ENCODE results near the gene RSPH3.

DNA sequence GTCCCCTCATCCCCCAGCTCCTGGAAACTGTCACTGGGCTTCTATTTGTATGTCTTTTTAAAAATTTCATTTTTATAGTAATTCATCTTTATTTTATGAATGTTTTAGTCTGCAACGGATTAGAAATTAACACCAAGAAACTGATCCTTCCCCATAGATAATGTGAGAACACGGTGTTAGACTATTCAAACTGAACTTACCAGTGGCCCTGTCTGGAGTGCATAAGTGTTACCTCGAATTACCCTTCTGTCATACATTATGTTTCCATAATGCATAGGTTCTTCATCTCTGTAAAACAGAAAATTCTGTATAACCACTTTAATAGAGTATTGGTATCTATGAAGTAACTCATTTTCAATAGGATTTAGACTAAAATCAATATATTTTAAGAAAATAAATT is 6.4 kb downstream of the RSPH3 start:
- TF ChIP-seq, protein P1, sequence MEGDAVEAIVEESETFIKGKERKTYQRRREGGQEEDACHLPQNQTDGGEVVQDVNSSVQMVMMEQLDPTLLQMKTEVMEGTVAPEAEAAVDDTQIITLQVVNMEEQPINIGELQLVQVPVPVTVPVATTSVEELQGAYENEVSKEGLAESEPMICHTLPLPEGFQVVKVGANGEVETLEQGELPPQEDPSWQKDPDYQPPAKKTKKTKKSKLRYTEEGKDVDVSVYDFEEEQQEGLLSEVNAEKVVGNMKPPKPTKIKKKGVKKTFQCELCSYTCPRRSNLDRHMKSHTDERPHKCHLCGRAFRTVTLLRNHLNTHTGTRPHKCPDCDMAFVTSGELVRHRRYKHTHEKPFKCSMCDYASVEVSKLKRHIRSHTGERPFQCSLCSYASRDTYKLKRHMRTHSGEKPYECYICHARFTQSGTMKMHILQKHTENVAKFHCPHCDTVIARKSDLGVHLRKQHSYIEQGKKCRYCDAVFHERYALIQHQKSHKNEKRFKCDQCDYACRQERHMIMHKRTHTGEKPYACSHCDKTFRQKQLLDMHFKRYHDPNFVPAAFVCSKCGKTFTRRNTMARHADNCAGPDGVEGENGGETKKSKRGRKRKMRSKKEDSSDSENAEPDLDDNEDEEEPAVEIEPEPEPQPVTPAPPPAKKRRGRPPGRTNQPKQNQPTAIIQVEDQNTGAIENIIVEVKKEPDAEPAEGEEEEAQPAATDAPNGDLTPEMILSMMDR (IDR thresholded peaks at IDR 0.05; ENCODE audit: low read depth, low read length, missing input control): no peak
- no peak for TF ChIP-seq RAD21 (IDR thresholded peaks at IDR 0.05)
- no peak for TF ChIP-seq YY1 (IDR thresholded peaks at IDR 0.05)
- no peak for TF ChIP-seq JUND (IDR thresholded peaks at IDR 0.05)
- TF ChIP-seq, protein P2, sequence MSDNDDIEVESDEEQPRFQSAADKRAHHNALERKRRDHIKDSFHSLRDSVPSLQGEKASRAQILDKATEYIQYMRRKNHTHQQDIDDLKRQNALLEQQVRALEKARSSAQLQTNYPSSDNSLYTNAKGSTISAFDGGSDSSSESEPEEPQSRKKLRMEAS (IDR thresholded peaks at IDR 0.05): no peak
- TF ChIP-seq, protein P3, sequence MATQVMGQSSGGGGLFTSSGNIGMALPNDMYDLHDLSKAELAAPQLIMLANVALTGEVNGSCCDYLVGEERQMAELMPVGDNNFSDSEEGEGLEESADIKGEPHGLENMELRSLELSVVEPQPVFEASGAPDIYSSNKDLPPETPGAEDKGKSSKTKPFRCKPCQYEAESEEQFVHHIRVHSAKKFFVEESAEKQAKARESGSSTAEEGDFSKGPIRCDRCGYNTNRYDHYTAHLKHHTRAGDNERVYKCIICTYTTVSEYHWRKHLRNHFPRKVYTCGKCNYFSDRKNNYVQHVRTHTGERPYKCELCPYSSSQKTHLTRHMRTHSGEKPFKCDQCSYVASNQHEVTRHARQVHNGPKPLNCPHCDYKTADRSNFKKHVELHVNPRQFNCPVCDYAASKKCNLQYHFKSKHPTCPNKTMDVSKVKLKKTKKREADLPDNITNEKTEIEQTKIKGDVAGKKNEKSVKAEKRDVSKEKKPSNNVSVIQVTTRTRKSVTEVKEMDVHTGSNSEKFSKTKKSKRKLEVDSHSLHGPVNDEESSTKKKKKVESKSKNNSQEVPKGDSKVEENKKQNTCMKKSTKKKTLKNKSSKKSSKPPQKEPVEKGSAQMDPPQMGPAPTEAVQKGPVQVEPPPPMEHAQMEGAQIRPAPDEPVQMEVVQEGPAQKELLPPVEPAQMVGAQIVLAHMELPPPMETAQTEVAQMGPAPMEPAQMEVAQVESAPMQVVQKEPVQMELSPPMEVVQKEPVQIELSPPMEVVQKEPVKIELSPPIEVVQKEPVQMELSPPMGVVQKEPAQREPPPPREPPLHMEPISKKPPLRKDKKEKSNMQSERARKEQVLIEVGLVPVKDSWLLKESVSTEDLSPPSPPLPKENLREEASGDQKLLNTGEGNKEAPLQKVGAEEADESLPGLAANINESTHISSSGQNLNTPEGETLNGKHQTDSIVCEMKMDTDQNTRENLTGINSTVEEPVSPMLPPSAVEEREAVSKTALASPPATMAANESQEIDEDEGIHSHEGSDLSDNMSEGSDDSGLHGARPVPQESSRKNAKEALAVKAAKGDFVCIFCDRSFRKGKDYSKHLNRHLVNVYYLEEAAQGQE (IDR thresholded peaks at IDR 0.05): no peak
- no peak for TF ChIP-seq GABPA (IDR thresholded peaks at IDR 0.05 in 1 of 2, conservative IDR thresholded peaks at IDR 0.05 in 1 of 2)

Measured in liver (tissue), 3 donors.